Measurements from ENCODE around the gene GGCX.

GGCX gene

DNA sequence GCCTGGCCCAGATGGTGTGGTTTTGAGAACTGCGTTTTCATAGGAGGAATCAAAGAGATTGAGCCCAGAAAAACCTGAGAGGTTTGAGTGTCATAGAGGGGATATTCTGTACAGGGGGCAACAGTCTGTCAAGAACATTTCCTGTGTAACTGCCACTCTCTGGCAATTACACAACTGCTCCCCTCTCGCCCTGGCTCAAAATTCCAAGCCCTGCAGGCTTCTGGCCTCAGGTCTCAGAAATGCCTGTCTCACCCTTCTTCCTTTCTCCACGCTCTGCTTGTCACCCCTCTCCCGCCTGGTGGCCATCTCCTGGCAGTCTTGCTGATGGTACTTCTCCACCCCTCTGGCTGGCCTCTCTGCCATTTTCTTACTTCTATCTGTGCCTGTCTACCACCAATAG is 26.9 kb upstream of the GGCX start:
- no peak overlapping the region for H3K4me3 ChIP-seq (ENCODE audit: low read depth, low read length)
- TF ChIP-seq, protein P1, sequence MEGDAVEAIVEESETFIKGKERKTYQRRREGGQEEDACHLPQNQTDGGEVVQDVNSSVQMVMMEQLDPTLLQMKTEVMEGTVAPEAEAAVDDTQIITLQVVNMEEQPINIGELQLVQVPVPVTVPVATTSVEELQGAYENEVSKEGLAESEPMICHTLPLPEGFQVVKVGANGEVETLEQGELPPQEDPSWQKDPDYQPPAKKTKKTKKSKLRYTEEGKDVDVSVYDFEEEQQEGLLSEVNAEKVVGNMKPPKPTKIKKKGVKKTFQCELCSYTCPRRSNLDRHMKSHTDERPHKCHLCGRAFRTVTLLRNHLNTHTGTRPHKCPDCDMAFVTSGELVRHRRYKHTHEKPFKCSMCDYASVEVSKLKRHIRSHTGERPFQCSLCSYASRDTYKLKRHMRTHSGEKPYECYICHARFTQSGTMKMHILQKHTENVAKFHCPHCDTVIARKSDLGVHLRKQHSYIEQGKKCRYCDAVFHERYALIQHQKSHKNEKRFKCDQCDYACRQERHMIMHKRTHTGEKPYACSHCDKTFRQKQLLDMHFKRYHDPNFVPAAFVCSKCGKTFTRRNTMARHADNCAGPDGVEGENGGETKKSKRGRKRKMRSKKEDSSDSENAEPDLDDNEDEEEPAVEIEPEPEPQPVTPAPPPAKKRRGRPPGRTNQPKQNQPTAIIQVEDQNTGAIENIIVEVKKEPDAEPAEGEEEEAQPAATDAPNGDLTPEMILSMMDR (IDR thresholded peaks at IDR 0.05; ENCODE audit: control insufficient read depth, extremely low read depth, insufficient read depth), result no peak

DNA sequence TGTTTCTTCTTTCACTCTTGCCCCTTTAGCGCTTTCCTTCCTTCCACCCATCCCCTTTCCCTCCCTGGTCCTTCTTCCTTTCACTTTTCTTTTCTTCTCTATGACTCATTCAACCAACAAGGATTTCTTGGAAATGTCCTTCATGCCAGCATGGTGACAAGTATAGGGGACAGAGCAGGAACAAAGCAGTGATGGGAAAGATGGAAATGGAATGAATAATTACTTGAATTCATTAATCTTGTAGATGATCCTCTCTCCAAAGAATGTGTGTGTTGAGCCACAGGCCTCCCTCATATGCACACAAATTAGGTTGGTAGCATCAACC is 24.4 kb upstream of the GGCX start:
- no peak overlapping the region for H3K4me3 ChIP-seq (ENCODE audit: low read depth, low read length)
- TF ChIP-seq, protein P1 (IDR thresholded peaks at IDR 0.05; ENCODE audit: control insufficient read depth, extremely low read depth, insufficient read depth), result no peak
- DNase-seq (ENCODE audit: low read depth), result no peak

More for the DNA sequence above, 26.9 kb upstream of the GGCX start:
- DNase-seq (ENCODE audit: low read depth), result no peak

DNA sequence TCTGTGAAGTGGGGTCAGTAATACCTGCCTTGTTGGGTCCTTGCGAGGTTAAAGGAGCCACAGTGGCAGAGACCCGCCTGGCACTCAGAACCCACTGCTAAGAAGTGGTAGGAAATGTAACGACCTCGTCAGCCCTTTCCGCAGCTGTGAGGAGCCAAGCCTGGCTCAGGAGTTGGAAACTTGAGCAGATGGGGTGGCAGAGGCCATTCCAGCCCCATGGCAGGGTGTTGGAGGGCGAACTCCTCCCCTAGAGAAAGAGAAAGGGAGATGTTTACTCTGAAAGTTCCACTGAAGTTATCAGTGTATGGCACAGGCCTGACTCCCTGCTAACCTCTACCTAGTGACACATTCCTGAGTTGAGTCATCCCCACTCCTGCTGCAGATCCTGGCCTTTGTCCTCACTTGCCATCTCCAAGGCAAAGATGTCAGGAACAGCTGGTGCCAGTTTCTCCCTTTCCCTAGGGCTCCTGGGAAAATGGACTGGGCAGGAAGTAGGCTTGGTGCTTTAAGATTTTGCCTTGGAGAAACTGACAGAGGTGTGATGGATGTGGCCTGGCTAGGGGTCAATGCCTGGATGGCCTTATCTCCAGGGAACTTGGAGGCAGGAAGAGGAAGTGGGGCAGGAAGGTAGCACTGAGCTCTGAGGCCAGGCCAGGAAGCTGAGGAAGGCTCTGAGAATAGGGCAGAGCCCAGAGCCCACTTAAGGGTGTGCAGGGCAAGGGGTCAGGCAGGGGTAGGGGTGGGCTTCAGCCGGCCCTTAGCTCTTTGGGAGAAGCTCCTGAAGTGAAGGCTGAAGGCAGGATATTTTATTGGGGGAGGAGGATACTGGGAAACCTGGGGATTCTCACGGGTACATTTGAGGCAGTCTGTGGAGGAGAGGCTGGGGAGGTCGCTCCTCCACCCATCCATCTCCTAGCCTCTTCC is 23.8 kb upstream of the GGCX start:
- H3K4me3 ChIP-seq (ENCODE audit: low read depth, low read length), result no peak overlapping the region
- TF ChIP-seq, protein P1 (IDR thresholded peaks at IDR 0.05; ENCODE audit: control insufficient read depth, extremely low read depth, insufficient read depth), result no peak
- DNase-seq (ENCODE audit: low read depth), result no peak

DNA sequence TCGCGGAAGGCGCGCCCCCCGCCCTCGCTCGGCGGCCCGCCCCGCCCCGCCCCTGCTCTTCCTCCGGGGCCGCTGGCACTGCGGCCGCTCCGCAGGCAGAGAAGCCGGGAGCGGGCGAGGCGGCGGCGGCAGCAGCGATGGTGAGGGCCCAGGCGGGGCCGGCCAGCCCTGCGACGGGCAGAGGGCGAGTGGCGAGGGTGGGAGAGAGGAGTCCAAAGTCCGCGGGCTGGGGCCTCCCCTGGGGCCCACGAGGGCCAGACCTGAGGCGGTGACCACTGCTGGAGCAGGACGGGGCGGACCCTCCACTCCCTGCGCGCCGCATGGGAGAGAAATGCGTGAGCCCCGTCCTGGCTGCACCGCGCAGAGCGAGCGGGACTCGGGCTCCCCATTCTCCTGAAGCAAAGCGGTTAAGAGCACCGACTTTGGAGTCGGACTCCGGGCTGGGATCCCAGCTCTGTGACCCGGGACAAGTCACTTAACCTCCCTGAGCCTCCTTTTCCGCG is 23.1 kb upstream of the GGCX start, which contains the start of gene VAMP5:
Gene VAMP5 (plus strand): TSS at position 78 of the 503 bp plus-strand sequence. CDS start 60 bp downstream, at position 138.
- no peak for DNase-seq (ENCODE audit: low read depth)

DNA sequence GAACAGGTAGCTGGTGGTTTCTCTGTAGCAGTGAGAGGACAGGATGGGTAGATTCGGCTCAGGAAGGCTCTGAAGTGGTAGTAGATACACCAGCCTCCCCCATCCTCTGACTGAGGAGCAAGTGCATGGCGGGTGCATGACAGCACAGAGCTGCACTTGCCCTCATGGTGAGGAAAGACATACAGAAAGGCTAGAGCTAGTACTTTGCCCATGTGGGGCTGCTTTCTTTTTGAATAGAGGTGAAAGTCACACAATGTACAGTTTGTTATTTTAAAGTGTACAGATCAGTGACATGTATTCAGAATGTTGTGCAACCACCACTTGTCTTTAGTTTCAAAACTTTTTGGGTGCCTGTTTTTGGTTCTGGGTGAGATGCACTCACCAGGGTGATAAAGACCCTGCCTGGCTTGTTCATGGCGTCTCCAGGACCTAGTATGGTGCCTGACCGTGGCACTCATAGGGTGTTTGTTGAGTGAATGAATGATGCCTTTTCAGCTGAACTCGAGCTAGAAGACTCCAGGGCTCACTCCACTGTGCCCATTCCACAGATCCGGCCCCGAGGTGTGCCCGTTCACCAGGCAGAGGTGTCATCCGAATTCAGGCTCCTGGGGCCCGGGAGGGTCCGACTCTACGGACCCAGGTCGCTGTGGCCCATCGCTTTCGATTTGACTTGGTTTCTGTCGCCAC is 22.5 kb upstream of the GGCX start:
- H3K4me3 ChIP-seq (ENCODE audit: low read depth, low read length), result no peak overlapping the region
- TF ChIP-seq, protein P1 (IDR thresholded peaks at IDR 0.05; ENCODE audit: control insufficient read depth, extremely low read depth, insufficient read depth), result no peak
- DNase-seq (ENCODE audit: low read depth), result no peak

More for the DNA sequence above, 23.1 kb upstream of the GGCX start, which contains the start of gene VAMP5:
- TF ChIP-seq, protein P1 (IDR thresholded peaks at IDR 0.05; ENCODE audit: control insufficient read depth, extremely low read depth, insufficient read depth), result no peak
- H3K4me3 ChIP-seq (ENCODE audit: low read depth, low read length), result no peak within 1 kb of the TSS

DNA sequence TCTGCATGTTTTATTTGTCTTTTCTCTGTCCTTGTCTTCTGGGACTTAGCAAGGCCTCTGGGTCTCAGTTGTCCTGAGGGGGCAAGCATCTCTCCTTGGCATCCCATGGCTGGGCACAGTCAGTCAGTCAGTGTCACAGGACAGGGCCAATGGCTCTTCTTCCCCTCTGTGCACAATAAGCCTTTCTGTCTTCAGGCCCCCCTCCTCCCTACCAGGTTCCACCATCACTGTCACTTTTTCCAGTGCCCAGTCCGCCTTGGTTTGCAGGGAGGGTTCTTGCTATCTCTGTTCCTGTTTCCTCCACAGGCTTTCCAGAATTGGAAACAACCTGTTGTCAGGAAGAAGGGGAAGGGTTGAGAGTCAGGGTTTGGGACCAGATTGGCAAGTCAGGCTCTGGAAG is 21.2 kb upstream of the GGCX start:
- TF ChIP-seq, protein P1 (IDR thresholded peaks at IDR 0.05; ENCODE audit: control insufficient read depth, extremely low read depth, insufficient read depth), result no peak
- DNase-seq (ENCODE audit: low read depth), result no peak
- H3K4me3 ChIP-seq (ENCODE audit: low read depth, low read length), result no peak overlapping the region

Data from LNCaP clone FGC (cell line).